Ovary (tissue), 3 donors: ENCODE results near the gene TRAF2.

Experiments used
- POLR2A ChIP-seq: fragments of 450-650 bp; IDR thresholded peaks from one replicate; pipeline ENCODE4 v1.6.1; 2017; ENCODE audit warnings: antibody characterized with exemption, mild to moderate bottlenecking, moderate library complexity
- TF ChIP-seq, protein P1 (sequence below), 3 donors: fragments of 450-650 bp in 2 of 3; fragments of 200-600 bp in 1 of 3; IDR thresholded peaks; one replicate each; pipeline versions ENCODE4 v1.5.1 to v1.8.0; 2016 to 2022; ENCODE audit warnings: antibody characterized with exemption in 3 of 3, mild to moderate bottlenecking in 1 of 3
- donor health status: DM: no; HTN: no; CAD: no.

DNA sequence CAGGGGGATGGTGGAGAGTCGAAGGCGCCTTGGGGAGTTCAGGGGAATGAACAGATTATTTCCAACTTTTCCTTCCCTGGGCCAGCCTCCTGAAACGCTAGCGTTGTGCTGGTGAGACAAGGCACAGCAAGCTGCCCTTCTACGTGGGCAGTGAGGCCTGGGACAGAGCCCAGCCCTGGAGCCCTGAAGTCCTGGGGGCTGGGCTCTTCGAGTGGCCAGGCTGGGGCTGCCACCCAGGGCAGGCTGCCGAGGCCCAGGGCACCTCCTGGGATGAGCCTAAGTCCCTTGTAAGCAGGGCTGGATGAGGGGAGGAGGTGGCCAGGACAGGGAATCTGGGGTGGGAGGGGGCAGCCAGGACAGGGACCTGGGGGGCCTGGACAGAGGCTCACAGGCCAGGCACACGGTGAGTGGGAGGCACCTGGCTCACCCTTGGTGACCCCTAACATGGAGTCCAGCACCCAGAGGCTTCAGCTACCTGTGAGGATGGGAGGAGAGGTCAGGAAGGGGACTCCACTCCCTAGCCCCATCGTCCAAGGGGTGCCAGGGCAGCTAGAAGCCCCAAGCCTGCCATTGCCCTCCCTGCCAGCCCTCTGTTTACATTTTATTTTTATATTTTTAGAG, 64.5 kb downstream of the TRAF2 start:
- TF ChIP-seq, protein P1, sequence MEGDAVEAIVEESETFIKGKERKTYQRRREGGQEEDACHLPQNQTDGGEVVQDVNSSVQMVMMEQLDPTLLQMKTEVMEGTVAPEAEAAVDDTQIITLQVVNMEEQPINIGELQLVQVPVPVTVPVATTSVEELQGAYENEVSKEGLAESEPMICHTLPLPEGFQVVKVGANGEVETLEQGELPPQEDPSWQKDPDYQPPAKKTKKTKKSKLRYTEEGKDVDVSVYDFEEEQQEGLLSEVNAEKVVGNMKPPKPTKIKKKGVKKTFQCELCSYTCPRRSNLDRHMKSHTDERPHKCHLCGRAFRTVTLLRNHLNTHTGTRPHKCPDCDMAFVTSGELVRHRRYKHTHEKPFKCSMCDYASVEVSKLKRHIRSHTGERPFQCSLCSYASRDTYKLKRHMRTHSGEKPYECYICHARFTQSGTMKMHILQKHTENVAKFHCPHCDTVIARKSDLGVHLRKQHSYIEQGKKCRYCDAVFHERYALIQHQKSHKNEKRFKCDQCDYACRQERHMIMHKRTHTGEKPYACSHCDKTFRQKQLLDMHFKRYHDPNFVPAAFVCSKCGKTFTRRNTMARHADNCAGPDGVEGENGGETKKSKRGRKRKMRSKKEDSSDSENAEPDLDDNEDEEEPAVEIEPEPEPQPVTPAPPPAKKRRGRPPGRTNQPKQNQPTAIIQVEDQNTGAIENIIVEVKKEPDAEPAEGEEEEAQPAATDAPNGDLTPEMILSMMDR (IDR thresholded peaks at IDR 0.05): no peak
- TF ChIP-seq POLR2A: no peak
